NCI-H128 (cell line): ENCODE results near the gene PPP1R14B.

Source experiments
- DNase-seq: peaks from one replicate; lab custom pipeline; 2025; ENCODE audit not compliant: unreplicated experiment; lab: John Stamatoyannopoulos, UW

PPP1R14B gene

GRCh38 chr11:64261556-64262080 lies 14.9 kb upstream of the PPP1R14B start:
- no peak for DNase-seq

GRCh38 chr11:64260147-64260708 lies 13.5 kb upstream of the PPP1R14B start:
- DNase-seq = no peak

GRCh38 chr11:64259533-64260067 lies 12.9 kb upstream of the PPP1R14B start:
- DNase-seq = no peak

- no peak for DNase-seq
Observed at GRCh38 chr11:64258946-64259532, 12.3 kb upstream of the PPP1R14B start.

GRCh38 chr11:64258356-64258755 lies 11.6 kb upstream of the PPP1R14B start:
- no peak for DNase-seq

GRCh38 chr11:64256300-64256699 lies 9.6 kb upstream of the PPP1R14B start:
- DNase-seq = no peak

- no peak for DNase-seq
Observed at GRCh38 chr11:64255135-64256128, 8.7 kb upstream of the PPP1R14B start.

- DNase-seq = no peak
Observed at GRCh38 chr11:64254326-64254725, 7.6 kb upstream of the PPP1R14B start.

GRCh38 chr11:64253481-64253880 lies 6.7 kb upstream of the PPP1R14B start:
- DNase-seq = no peak

- no peak for DNase-seq
Observed at GRCh38 chr11:64253043-64253442, 6.3 kb upstream of the PPP1R14B start.

- no peak for DNase-seq
Observed at GRCh38 chr11:64252003-64252872, 5.5 kb upstream of the PPP1R14B start.

GRCh38 chr11:64251753-64252002 lies 4.9 kb upstream of the PPP1R14B start:
- DNase-seq = no peak

GRCh38 chr11:64251016-64251752 lies 4.4 kb upstream of the PPP1R14B start, which contains the start of gene PLCB3:
Gene PLCB3, plus strand, starts transcription at chr11:64251530. Its CDS starts 120 bp downstream, at chr11:64251650.
- no peak for DNase-seq

- no peak for DNase-seq
Observed at GRCh38 chr11:64250415-64251015, 3.8 kb upstream of the PPP1R14B start.

- DNase-seq = no peak
Observed at GRCh38 chr11:64249563-64250414, 3.0 kb upstream of the PPP1R14B start.

GRCh38 chr11:64249038-64249437 lies 2.3 kb upstream of the PPP1R14B start:
- DNase-seq = no peak

GRCh38 chr11:64248578-64248977 lies 1.8 kb upstream of the PPP1R14B start:
- no peak for DNase-seq

GRCh38 chr11:64247729-64248531 lies 1.2 kb upstream of the PPP1R14B start:
- DNase-seq = no peak
